ENCODE results near the gene TEX26. TPM values are rescaled to one million over a fixed set of nuclear protein-coding genes. Genes with fewer than 3 reads are reported as not detected.

The TEX26 gene
- polyA plus RNA-seq, 2 of the 4 experiments (the other 2 are of a cell fraction): not detected

- Histone ChIP-seq H3K9me3 (no peaks in the 10 kb centered on the region), H3K4me3 (no peak overlapping the region), H3K4me2 (no peak overlapping the region), H3K4me1 (peaks cover 23% of the 10 kb centered on the region), H3K27ac (no peak overlapping the region)
- 97% methylated on average over 3 of the region's 3 CpGs for WGBS (ENCODE audit: missing lambda C conversion rate)
- no peak for DNase-seq (ENCODE audit: low read depth in 1 of 2, low spot score in 1 of 2)
- no peak for FAIRE-seq
- ChIA-PET CTCF (no interaction called here), POLR2A (no interaction called here)
- no peak for TF ChIP-seq JUN (IDR thresholded peaks at IDR 0.05)
- TF ChIP-seq BHLHE40 (IDR thresholded peaks at IDR 0.05; ENCODE audit: low read depth, low read length): no peak
- TF ChIP-seq PBX3 (IDR thresholded peaks at IDR 0.05): no peak
- ATAC-seq: no peak
Observed at GRCh38 chr13:30982906-30983305, 50.5 kb downstream of the TEX26 start.

- ChIA-PET POLR2A (no interaction called here), CTCF (no interaction called here)
- FAIRE-seq: no peak
- TF ChIP-seq NFE2L2 (conservative IDR thresholded peaks at IDR 0.05; ENCODE audit: low read length) (no peak), CEBPB (IDR thresholded peaks at IDR 0.05) (no peak), ELK1 (IDR thresholded peaks at IDR 0.05; ENCODE audit: low read depth, low read length) (no peak), ZSCAN20 (CRISPR knock-in tag; IDR thresholded peaks at IDR 0.05) (no peak), TFCP2L1 (CRISPR knock-in tag; IDR thresholded peaks at IDR 0.05) (no peak), SREBF2 (IDR thresholded peaks at IDR 0.05) (no peak), USF2 (IDR thresholded peaks at IDR 0.05) (no peak), CBX8 (IDR thresholded peaks at IDR 0.05) (no peak), JUNB (IDR thresholded peaks at IDR 0.05) (no peak), TP53 (CRISPR knock-in tag; IDR thresholded peaks at IDR 0.05) (no peak), FOSB (CRISPR knock-in tag; IDR thresholded peaks at IDR 0.05) (no peak), HOXB5 (CRISPR knock-in tag; IDR thresholded peaks at IDR 0.05) (no peak), MAFK (IDR thresholded peaks at IDR 0.05; ENCODE audit: partially characterized antibody) (no peak), FOSL2 (IDR thresholded peaks at IDR 0.05) (no peak), FOSL2 (CRISPR knock-in tag; IDR thresholded peaks at IDR 0.05) (no peak), MYC (IDR thresholded peaks at IDR 0.05; ENCODE audit: borderline replicate concordance, low read length) (no peak), FOXS1 (CRISPR knock-in tag; IDR thresholded peaks at IDR 0.05) (no peak), HMGXB4 (CRISPR knock-in tag; IDR thresholded peaks at IDR 0.05; ENCODE audit: borderline replicate concordance) (no peak), E2F6 (IDR thresholded peaks at IDR 0.05; ENCODE audit: borderline replicate concordance, low read depth) (no peak), HOXB13 (CRISPR knock-in tag; IDR thresholded peaks at IDR 0.05; ENCODE audit: low read depth) (no peak), BCL3 (IDR thresholded peaks at IDR 0.05) (no peak)
- Histone ChIP-seq H3K4me3 (no peak overlapping the region), H3K27ac (no peak overlapping the region), H3K9me3 (no peaks in the 10 kb centered on the region), H3K4me2 (no peak overlapping the region), H3K4me1 (peaks cover 18% of the 10 kb centered on the region)
- ATAC-seq: no peak
- no peak for DNase-seq (ENCODE audit: low read depth in 1 of 2, low spot score in 1 of 2)
- 73% methylated on average over 4 of the region's 4 CpGs for WGBS (ENCODE audit: missing lambda C conversion rate)
Observed at GRCh38 chr13:30983431-30983830, 51.0 kb downstream of the TEX26 start.

Data from A549 (cell line).